HL-60 (cell line): ENCODE results near the gene FCRLB.
"Not testable (repeated sequence)": the region's sequence is repeated elsewhere in the genome, so short reads cannot be mapped to it uniquely, and the experiment has no call there.

Experiments used
- CTCF ChIP-seq: IDR thresholded peaks from one replicate; pipeline ENCODE4 v1.5.1; 2011; ENCODE audit warnings: low read length, control low read depth, inconsistent platforms; ENCODE audit not compliant: insufficient read depth
- POLR2AphosphoS5 ChIP-seq: IDR thresholded peaks from 2 replicates; pipeline ENCODE4 v1.6.1; 2012; ENCODE audit warnings: low read depth

- TF ChIP-seq POLR2AphosphoS5, CTCF: not testable (repeated sequence)
Observed at GRCh38 chr1:161769673-161770045, 48.3 kb downstream of the FCRLB start.
